8988T (cell line): ENCODE measurements around the gene PCED1A.

ENCODE experiments used
- DNase-seq: peaks from one replicate; pipeline ENCODE4 v3.0.0; 2011

The PCED1A gene

DNA sequence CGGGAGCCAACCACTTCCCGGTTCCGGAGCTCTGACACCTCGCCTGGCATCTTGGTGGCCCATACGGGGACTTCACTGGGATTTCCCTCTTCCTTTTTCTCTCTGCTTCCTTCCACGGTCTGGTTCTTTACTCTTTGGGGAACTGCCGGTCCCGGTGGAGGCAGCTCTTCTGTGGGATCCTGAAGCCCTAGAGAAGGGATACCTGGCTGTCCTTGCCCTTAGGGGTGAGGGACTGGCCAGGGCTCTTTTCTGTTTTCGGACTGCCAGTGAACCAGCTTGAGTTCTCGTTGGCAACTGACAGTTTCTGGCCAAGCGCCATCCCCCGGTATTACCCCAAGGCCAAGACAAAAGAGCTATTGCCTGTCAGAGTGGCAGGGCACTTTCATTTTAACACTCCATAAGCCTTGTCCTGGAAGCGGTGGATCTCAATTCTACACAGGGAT, 39.1 kb downstream of the PCED1A start:
- no peak for DNase-seq

DNA sequence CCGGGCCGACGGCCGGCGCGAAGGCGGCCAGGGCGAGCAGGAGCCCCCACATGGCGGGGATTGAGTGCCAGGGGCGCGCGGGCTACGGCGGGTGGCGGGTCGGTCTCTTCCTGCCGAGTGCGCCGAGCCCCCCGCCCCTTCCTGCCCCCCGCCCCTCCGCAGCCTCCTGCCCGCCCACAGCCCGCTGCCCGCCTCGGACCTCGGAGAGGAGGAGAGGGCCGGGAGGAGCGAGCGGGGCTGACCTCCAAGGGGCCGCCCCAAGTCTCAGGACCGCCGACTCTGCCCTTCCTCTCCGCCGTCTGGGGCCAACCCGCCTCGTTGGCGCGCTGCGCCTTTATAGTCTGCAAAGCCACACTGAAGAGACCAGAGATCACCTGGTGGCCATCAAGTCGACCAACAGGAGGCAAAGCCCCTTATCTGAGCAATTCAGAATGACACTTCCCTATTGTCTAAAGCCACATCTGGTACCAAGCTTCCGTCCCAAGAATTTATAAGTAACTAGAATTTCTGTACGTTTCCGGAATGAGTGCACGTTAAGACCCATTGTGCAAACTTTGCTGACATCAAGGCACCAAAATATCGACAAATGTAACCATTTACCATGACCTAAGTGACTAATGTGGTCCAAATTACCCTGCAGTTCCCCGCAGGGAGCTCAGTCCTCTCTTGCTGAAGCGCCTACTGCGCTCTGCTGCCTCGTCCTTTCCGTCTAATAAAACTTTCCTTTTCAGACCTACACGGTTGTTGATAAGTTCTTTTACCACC, 39.8 kb downstream of the PCED1A start, which contains the start of gene CPXM1:
TSS of gene CPXM1 (minus strand) at position 107 of the 765 bp plus-strand sequence. CDS start at position 52, 55 bp downstream.
- peak; percentile 15 for DNase-seq

DNA sequence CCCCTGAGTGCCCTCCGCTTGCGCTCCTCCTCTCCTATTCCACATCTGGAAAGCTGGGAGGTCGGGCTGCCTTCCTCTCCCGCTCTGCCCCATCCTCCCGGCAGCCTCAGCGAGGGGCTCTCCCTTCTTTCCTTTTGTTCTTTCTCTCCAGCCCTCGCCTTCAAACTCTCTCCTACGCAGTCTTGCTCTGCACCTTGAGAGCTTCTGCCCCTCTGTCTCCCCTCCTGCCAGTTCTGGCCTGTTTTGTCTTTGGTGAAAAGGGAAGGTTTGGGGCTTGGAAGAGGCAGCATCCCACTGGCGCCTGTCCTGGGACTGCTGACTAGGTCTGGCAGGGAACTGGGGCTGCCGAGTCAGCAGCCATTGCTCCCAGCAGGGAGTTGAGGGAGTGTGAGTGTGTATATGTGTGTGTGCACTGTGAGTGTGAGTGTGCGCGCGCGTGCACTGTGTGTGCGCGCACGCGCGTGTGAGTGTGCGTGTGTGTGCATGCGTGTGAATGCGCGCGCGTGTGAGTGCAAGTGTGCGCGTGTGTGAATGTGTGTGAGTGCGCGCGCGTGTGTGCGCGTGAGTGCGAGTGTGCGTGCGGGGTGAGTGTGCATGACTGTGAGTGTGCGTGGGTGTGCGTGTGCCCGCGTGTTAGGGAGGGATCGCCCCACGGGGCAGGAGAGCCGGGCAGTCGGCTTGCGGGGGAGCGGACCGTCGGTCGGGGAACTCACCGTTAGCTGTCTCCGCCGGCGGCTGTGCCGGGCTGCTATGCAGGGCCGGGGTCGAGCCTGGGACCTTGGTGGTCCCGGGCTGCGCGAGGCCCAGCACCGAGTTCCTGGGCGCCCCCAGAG, 40.6 kb downstream of the PCED1A start:
- peak; percentile 44 for DNase-seq

DNA sequence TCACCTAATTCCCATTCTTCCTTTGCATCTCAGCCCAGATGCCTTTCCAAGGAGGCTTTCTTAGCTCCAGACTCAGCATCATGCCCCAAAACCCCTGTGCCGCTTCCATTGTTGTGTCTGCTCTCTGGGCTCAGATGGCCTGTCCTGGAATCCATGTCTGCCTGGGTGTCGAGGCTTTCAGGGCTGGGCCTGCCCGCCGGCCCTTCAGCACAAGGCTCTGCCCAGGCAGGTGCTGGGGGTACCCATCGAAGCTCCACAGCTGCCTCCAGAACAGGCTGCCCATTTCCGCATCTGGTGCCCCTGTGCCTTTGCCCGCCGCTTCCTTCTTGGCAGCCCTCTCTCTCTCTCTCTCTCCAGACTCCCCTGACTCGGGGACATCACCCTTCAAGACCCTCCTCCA, 41.2 kb downstream of the PCED1A start:
- DNase-seq = peak; percentile 15

DNA sequence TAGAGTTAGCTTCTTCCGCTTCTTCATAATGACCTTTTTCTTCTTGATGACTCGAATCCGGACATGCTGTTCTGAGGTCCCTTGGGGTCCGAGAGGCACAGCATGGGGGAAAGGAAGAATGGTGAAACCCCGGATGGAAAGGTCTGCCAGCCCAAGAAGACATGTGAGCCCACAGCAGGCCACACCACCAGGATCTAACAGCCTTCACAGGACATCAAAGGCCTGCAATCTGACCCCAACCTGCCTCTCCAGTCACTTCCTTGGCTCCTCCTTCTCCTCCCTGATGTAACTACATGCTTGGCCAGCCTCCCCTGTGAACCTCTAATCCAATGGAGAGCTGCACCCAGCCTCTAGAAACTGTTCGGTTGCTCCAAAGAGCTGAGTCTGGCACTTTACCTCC, 41.6 kb downstream of the PCED1A start:
- DNase-seq = peak; percentile 55

DNA sequence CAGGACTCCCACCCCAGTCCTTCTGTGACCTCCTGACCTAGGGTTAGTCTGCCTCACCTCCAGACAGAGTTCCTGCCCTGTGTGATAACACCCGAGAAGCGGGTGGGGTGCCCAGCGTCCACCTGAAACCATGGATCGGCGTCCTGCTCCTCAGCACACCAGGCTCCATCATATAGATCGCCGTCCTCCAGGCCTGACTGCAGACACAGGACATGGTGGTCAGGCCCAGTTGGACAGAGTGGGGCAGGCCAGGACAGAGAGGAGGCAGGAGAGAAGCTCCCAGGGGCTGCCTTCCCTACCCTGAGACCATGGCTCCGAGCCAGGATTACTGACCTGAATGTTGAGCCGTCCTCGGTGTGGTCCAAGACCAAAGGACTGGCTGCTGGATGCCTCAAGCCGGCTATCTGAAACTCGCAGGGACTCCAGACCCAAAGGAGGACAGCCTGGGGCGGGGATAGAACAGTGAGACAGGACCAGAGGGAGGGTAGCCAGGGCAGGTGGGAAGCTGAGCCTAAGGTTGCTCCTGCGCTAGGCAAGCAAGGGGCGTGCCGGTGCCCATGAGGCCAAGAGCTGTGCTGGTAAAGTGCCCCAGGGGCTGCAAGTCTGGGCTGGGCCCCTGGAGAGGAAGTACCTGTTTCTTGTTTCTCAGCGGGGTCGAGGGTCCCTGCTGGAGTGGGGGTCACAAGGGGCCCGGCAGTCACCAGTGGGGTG, 42.2 kb downstream of the PCED1A start:
- DNase-seq = no peak

DNA sequence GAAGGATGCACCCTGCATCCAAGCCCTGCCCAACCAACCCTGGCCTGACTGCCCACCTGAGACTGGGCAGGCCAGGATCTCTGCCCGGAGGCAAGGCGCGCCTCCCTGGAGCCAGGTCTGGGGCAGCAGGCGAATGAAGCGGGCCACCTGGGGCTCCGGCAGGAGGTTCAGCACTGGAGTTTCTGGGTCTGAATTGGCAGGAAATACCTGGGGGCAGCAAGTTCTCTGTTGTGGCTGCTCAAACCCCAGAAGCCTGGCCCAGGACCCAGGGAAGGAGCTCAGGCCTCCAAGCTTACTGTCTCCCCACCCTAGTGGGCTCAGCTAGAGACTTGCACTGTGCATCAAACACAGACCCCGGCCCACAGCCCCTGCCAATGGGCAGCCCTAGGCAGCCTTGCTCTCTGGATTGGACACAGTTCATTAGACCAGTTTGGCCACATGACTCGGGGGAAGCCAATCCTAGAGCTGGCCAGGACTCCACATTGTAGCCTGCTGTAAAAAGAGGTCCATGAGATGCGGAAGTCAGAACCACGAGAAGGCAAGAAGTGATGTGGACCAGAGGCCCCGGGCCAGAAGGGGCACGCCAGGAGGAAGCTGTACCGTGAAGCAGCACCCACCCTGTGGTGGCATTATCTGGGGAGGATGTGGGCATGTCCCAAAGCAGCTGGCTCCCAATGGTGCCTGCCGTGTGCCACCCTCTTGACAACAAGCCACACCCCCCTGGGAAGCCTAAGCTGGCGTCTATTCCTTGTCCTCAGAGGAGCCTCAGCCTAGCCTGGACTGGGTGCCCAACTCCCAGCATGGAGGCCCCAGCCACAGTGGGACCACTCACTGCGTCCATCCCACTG, 43.1 kb downstream of the PCED1A start:
- peak; percentile 34 for DNase-seq

DNA sequence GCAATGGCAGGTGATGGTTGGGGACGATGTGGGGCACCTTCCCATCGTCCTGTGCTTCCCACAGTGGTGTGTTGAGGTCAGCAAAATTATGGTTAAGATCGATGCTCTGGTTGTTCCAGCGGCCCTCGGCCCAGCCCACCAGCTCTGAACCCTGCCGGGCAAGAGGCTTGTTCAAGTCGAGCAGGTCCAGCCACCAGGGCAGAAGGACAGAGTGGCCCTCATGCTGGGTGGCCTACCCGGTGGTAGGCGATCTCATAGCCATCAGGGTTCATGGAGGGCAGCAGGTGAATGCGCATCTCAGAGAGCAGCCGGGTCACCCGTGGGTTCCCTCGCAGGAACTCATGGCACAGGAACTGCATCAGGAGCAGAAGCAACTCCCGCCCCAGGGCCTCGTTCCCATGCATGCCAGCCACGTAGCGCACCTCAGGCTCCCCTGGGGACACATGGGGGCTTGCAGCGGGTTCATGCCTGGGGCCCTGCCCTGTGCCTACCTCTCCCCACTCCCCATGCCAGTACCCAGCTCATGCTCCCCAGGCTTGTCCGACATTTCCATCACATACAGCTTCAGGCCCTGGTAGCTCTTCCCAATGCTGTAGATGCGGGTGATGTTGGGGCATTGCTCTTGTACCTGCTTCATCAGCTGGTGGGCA, 44.3 kb downstream of the PCED1A start:
- no peak for DNase-seq

DNA sequence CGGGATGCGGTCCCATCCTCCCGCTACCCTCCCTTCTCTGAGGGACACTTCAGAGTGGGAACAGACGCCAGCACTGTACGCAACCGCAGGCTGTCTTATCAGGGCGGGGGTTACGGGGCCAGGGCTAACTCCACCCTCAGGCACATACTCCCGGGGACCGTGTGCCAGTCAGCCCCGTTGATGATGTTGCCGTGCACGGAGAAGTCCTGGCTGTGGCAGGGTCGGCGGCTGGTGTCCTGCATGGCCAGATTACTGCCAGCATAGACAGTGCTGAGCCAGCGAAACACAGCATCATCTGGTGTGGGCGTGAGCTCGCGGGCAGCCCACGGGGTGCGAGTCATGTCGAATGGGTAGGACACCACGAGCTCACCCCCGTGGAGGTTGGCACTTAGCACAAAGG, 45.0 kb downstream of the PCED1A start:
- no peak for DNase-seq

DNA sequence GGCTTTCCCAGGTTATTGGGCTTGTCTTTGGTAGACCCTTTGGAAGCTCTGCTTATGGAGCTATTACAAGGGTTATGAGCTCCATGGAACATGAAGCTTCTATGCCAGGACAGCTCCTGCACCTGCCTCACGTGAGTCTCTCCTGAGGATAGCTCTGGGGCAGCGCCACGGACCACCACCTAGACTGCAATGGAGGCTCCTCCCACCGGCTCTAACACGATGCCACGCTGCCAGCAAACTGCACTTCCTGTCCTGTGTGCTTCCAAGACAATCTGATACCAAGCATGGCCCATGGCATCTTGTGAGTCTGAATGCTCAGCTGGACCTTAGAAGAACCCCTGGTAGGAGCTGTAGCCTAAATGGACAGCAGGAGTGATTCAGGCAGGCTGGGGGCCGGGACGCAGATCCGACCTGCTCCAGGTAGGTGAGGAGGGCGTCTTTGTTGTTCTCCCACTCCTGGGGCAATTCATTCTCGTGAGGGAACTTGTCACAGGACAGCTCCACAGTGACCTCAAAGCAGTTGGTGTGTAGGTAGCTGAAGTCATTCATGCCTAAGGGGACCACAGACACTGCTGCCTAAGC, 45.5 kb downstream of the PCED1A start:
- no peak for DNase-seq

DNA sequence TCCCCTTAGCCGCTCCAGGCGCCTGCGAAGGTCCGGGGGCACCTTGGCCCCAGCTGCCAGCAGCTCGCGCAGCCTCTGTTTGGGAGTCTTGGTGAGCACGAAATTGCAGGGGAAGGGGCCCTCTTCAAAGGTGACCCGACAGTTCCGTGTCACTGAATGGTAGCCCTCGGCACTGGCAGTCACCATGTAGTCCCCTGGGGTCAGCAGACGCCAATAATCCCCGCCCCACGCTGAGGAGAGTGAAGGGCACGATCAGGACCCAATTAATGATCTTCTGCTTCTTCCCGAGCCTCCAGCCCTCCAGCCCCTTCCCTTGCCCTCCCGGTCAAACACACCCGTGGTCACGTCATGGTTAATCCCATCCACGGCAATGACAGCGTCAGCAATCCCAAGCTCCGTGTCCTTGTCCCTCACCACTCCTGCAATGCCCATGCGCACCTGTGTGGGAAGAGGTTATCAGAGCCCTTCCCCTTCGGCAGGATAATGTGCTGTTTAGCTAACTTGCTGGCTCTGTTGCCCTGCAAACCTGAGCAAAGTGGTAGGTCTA, 46.2 kb downstream of the PCED1A start:
- DNase-seq = no peak

DNA sequence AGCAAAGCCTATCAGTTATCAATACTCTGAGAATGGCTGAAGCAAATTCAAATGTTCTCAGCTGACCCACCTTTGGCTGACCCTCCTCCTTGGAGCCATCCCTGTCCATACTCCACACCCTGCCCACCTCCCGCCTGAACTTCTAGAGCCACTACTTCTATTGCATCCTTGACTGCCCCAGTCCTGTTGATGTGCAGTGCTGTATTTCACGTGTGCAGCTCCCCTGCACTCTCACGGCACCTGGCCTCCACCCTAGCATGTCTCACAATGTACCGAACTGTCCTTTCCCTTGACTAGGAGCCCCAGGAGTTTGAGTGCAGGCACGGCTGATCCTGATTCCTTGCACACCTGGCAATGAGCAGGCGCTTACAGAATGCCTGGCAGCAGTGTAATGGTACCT, 47.0 kb downstream of the PCED1A start:
- no peak for DNase-seq
